DND-41 (cell line): Measurements from ENCODE around the gene ASTN1.

Source experiments
- CTCF ChIP-seq: IDR thresholded peaks from 2 replicates; pipeline ENCODE4 v1.5.1; 2012; ENCODE audit warnings: borderline replicate concordance, low read length, moderate library complexity, mild to moderate bottlenecking; ENCODE audit not compliant: poor library complexity, severe bottlenecking; ENCODE audit errors: extremely low read depth
- EZH2 ChIP-seq: IDR thresholded peaks from 3 replicates; pipeline ENCODE4 v1.6.1; 2012; ENCODE audit warnings: borderline replicate concordance, low read depth, mild to moderate bottlenecking, moderate library complexity, low read length, inconsistent platforms; ENCODE audit not compliant: severe bottlenecking

- no peak for TF ChIP-seq EZH2
- TF ChIP-seq CTCF = no peak
Measured at GRCh38 chr1:177012342-177012925, 152.1 kb downstream of the ASTN1 start.
